OCI-LY1 (cell line): Measurements from ENCODE around the gene BCL2A1.
"Not testable (repeated sequence)": the region's sequence is repeated elsewhere in the genome, so short reads cannot be mapped to it uniquely, and the experiment has no call there.

ENCODE experiments used
- H2AFZ ChIP-seq: fragments of 200-600 bp; sonication (generic), shearing (Covaris generic); 2 replicates; pipeline ENCODE4 v1.6.0; 2014; ENCODE audit warnings: antibody characterized with exemption, mild to moderate bottlenecking, low read length
- H3F3A ChIP-seq: fragments of 200-600 bp; sonication (generic), shearing (Covaris generic); 2 replicates; pipeline ENCODE4 v1.6.0; 2014; ENCODE audit warnings: mild to moderate bottlenecking, antibody characterized with exemption, low read length, moderate library complexity; ENCODE audit not compliant: insufficient read depth
- H3K27ac ChIP-seq: fragments of 200-600 bp; sonication (generic); 2 replicates; pipeline ENCODE4 v1.5.1; 2014; ENCODE audit warnings: low read length, mixed run types, mild to moderate bottlenecking, low read depth; ENCODE audit not compliant: poor library complexity, severe bottlenecking
- H3K27me3 ChIP-seq: fragments of 200-600 bp; sonication (generic); 2 replicates; pipeline ENCODE4 v1.6.0; 2014; ENCODE audit warnings: antibody characterized with exemption, mild to moderate bottlenecking, low read length, moderate library complexity; ENCODE audit not compliant: insufficient read depth
- H3K36me3 ChIP-seq: fragments of 200-600 bp; sonication (generic); 2 replicates; pipeline ENCODE4 v1.6.1; 2014; ENCODE audit warnings: mild to moderate bottlenecking, antibody characterized with exemption, low read length, moderate library complexity, mixed read lengths; ENCODE audit not compliant: insufficient read depth
- H3K4me1 ChIP-seq: fragments of 200-600 bp; sonication (generic); 2 replicates; pipeline ENCODE4 v1.5.1; 2014; ENCODE audit warnings: mild to moderate bottlenecking, low read length, moderate library complexity; ENCODE audit not compliant: insufficient read depth, severe bottlenecking
- H3K4me2 ChIP-seq: fragments of 200-600 bp; sonication (generic), shearing (Covaris generic); 2 replicates; pipeline ENCODE4 v1.6.1; 2014; ENCODE audit warnings: low read length
- H3K4me3 ChIP-seq: fragments of 200-600 bp; sonication (generic); 2 replicates; pipeline ENCODE4 v1.5.1; 2014; ENCODE audit warnings: low read length, low read depth, mild to moderate bottlenecking, mixed read lengths; ENCODE audit not compliant: poor library complexity, severe bottlenecking
- H3K79me2 ChIP-seq: fragments of 200-600 bp; shearing (Covaris generic); 2 replicates; pipeline ENCODE4 v1.6.1; 2016; ENCODE audit warnings: mixed run types, low read length, mixed read lengths; ENCODE audit not compliant: insufficient read depth
- H3K9ac ChIP-seq: fragments of 200-600 bp; sonication (generic), shearing (Covaris generic); 2 replicates; pipeline ENCODE4 v1.6.1; 2014; ENCODE audit warnings: mild to moderate bottlenecking, low read length, mixed read lengths
- H3K9me2 ChIP-seq: fragments of 200-600 bp; sonication (generic), shearing (Covaris generic); 2 replicates; pipeline ENCODE4 v1.6.1; 2014; ENCODE audit warnings: low read depth, mild to moderate bottlenecking, low read length, mixed read lengths
- H3K9me3 ChIP-seq: fragments of 200-600 bp; shearing (Covaris generic); 2 replicates; pipeline ENCODE4 v1.6.1; 2014; ENCODE audit warnings: low read length, mixed read lengths
- H4K20me1 ChIP-seq: fragments of 200-600 bp; sonication (generic), shearing (Covaris generic); 2 replicates; pipeline ENCODE4 v1.6.0; 2016; ENCODE audit warnings: mild to moderate bottlenecking, low read length; ENCODE audit not compliant: insufficient read depth
- EZH2 ChIP-seq: fragments of 200-600 bp; sonication (generic), shearing (Covaris generic); IDR thresholded peaks from 2 replicates; pipeline ENCODE4 v1.8.0; 2017; ENCODE audit warnings: borderline replicate concordance, mixed run types, mild to moderate bottlenecking, antibody characterized with exemption, low read length, moderate library complexity, mixed read lengths
- TF ChIP-seq, protein P1 (sequence below): fragments of 200-600 bp; sonication (generic), shearing (Covaris generic); IDR thresholded peaks from 2 replicates; pipeline ENCODE4 v1.5.1; 2017; ENCODE audit warnings: mild to moderate bottlenecking, antibody characterized with exemption, low read length, moderate library complexity, mixed read lengths

The BCL2A1 gene

DNA sequence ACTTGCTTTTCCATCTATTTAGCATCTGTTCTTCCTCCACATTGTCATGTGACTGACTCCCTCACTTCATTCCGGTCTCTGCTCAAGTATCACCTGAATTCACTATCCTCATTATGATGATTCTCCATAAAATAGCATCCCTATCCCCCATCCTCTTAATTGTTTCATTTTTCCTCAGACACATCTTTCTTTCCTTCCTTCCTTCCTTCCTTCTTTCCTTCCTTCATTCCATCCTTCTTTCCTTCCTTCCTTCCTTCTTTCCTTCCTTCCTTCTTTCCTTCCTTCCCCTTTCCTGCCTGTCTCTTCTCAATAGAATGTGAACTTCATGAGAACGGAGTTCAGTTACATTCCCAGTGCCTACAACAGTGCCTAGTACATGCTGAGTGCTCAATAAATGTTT, 41.6 kb downstream of the BCL2A1 start:
- Histone ChIP-seq H3K27ac (no peak overlapping the region), H2AFZ (no peak overlapping the region), H3K4me2 (no peak overlapping the region), H3K4me3 (no peak overlapping the region), H3K36me3 (no peaks in the 10 kb centered on the region), H3K9me3 (no peaks in the 10 kb centered on the region), H3K79me2 (no peaks in the 10 kb centered on the region), H3F3A (no peaks in the 10 kb centered on the region), H4K20me1 (no peaks in the 10 kb centered on the region), H3K4me1 (peaks cover 2% of the 10 kb centered on the region), H3K9ac (no peak overlapping the region), H3K9me2 (no peaks in the 10 kb centered on the region), H3K27me3 (no peaks in the 10 kb centered on the region)
- TF ChIP-seq EZH2 = no peak
- TF ChIP-seq, protein P1, sequence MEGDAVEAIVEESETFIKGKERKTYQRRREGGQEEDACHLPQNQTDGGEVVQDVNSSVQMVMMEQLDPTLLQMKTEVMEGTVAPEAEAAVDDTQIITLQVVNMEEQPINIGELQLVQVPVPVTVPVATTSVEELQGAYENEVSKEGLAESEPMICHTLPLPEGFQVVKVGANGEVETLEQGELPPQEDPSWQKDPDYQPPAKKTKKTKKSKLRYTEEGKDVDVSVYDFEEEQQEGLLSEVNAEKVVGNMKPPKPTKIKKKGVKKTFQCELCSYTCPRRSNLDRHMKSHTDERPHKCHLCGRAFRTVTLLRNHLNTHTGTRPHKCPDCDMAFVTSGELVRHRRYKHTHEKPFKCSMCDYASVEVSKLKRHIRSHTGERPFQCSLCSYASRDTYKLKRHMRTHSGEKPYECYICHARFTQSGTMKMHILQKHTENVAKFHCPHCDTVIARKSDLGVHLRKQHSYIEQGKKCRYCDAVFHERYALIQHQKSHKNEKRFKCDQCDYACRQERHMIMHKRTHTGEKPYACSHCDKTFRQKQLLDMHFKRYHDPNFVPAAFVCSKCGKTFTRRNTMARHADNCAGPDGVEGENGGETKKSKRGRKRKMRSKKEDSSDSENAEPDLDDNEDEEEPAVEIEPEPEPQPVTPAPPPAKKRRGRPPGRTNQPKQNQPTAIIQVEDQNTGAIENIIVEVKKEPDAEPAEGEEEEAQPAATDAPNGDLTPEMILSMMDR = no peak

DNA sequence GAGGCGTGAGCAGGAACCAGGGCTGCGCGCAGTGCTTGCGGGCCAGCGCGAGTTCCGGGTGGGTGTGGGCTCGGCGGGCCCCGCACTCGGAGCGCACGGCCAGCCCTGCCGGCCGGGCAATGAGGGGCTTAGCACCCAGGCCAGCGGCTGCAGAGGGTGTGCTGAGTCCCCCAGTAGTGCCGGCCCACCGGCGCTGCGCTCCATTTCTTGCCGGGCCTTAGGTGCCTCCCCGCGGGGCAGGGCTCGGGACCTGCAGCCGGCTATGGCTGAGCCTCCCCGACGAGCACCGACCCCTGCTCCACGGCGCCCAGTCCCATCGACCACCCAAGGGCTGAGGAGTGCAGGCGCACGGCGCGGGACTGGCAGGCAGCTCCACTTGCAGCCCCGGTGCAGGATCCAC, 44.9 kb downstream of the BCL2A1 start:
- H3K79me2 ChIP-seq = peaks cover 13% of the 10 kb centered on the region
- not testable (repeated sequence) for H3K9ac ChIP-seq, H3K4me2 ChIP-seq, H3K27me3 ChIP-seq, H3K36me3 ChIP-seq, H3K9me2 ChIP-seq, H3K9me3 ChIP-seq, H3F3A ChIP-seq, H3K4me3 ChIP-seq, H4K20me1 ChIP-seq, H2AFZ ChIP-seq, H3K27ac ChIP-seq
- H3K4me1 ChIP-seq = peaks cover 12% of the 10 kb centered on the region

DNA sequence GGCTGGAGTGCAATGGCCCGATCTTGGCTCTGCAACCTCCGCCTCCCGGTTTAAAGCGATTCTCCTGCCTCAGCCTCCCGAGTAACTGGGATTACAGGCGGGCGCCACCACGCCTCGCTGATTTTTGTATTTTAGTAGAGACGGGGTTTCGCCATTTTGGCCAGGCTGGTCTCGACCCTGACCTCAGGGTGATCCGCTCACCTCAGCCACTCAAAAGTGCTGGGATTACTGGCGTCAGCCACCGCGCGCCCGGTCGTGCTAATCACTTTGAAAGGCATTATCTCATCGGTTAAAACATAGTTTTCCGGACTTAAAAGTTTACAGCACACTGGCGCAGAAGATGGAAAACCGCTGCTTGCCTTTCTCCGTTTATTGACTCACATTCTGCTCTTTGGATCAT, 46.6 kb downstream of the BCL2A1 start:
- Histone ChIP-seq H3K4me1 (peaks cover 12% of the 10 kb centered on the region), H3K27ac (peak overlapping the region; percentile 48), H3K4me3 (peak overlapping the region; percentile 80), H3K79me2 (peaks cover 13% of the 10 kb centered on the region), H4K20me1 (no peaks in the 10 kb centered on the region), H3K9me3 (peaks cover 6% of the 10 kb centered on the region), H2AFZ (no peak overlapping the region), H3K27me3 (no peaks in the 10 kb centered on the region), H3F3A (no peaks in the 10 kb centered on the region), H3K36me3 (peaks cover 26% of the 10 kb centered on the region), H3K4me2 (peak overlapping the region; percentile 61), H3K9me2 (no peaks in the 10 kb centered on the region), H3K9ac (peak overlapping the region; percentile 64)
- TF ChIP-seq, protein P1 = no peak
- TF ChIP-seq EZH2 = no peak

DNA sequence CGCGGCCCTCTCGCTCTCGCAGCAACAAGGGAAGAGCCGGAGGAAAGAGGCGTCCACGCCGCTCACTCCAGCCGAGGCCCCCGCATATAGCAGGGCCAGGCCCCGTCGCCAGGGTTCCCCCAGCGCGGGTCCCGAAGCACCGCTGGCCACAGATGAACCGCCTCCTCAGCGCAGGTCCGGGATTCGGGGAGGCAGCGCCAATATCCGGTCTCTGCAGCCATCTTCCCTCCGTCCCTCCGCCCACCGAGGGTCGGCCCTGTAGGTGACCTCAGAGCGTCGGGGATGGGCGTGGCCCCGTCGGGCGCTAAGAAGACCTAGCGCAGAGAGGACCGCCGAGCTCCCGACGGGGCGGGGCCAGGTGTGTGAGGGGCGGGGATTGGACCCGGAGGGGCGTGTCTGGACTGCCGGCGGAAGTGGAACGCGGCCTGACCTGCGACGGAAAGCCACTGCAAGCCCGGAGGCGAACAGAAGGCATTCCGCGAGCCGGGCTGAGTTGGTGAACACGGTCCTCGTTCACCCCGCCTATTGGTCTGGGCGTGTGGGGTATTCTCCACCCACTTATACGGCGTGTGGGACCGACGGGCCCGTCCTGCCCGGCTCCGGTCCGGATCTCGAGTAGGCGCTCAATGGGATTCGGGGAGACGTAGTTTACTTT, 47.4 kb downstream of the BCL2A1 start:
- H3K27ac ChIP-seq = peak overlapping the region; percentile 69
- H3K4me1 ChIP-seq = peaks cover 12% of the 10 kb centered on the region
- H4K20me1 ChIP-seq = no peaks in the 10 kb centered on the region
- peak overlapping the region; percentile 80 for H3K4me3 ChIP-seq
- peak overlapping the region; percentile 72 for H3K4me2 ChIP-seq
- H2AFZ ChIP-seq = no peak overlapping the region
- H3K27me3 ChIP-seq = no peaks in the 10 kb centered on the region
- no peak for TF ChIP-seq EZH2
- TF ChIP-seq, protein P1 = no peak
- H3K9me2 ChIP-seq = no peaks in the 10 kb centered on the region
- peaks cover 33% of the 10 kb centered on the region for H3K36me3 ChIP-seq
- H3K79me2 ChIP-seq = peaks cover 13% of the 10 kb centered on the region
- no peaks in the 10 kb centered on the region for H3F3A ChIP-seq
- H3K9me3 ChIP-seq = peaks cover 11% of the 10 kb centered on the region
- peak overlapping the region; percentile 83 for H3K9ac ChIP-seq
